ENCODE measurements around the gene ORAI3.
A peak's percentile ranks its signal among the peaks of the same experiment; 100 is the strongest.

Gene ORAI3

DNA sequence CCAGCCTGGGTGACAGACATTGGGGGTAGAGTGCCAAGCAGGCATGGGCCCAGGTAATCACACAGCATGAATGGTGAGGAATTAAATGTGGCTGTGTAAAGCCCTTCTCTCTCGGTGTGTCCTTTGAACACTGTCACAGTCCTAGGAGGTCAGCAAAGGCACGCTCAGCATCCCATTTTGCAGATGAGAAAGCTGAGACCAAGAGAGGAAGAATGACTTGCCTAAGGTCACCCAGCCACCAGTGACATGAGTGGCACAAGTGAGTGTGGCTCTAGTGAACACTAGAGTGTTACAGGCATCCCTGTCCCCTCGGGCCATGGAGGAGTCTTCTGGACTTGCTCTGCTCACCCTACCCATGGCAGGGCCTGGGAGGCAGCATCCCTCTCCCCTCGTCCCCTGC is 41.8 kb upstream of the ORAI3 start:
- Histone ChIP-seq H3K4me1 (peaks cover 51% of the 10 kb centered on the region), H3K9ac (no peak overlapping the region), H3K27me3 (no peaks in the 10 kb centered on the region), H3K9me3 (no peaks in the 10 kb centered on the region), H3K4me2 (no peak overlapping the region), H3K4me3 (no peak overlapping the region), H3K36me3 (no peaks in the 10 kb centered on the region), H4K20me1 (no peaks in the 10 kb centered on the region), H3K27ac (no peak overlapping the region)
- TF ChIP-seq Cebpa-rat (IDR thresholded peaks at IDR 0.05), result no peak

DNA sequence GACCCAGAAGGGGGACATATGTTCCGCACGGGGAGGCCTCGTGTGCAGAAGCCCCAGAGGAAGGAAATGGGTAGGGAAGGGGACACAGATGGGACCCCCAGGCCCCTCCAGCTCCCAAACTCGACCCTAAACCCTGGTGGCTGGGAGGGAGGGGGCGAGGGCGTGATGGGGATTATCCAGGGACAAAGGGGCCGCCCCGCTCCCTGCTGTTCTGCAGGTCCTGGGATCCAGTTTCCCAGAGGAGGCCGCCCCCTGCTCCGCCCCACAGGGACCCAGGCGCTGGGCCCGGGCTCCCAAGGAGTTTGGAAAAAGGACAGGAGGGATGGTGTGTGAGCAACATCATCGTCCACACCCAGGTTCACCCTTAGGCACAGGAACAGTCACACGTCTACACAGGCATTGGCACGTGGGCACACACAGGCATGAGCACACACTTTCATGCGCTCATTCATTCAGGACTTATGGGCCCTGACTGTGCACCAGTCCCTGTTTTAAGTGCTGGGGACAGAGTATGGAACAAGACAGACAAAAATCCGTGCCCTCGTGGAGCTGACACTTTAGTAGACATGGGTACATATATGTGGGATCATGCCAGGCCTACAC is 38.3 kb upstream of the ORAI3 start:
- no peak for TF ChIP-seq Cebpa-rat (IDR thresholded peaks at IDR 0.05)
- Histone ChIP-seq H3K9me3 (no peaks in the 10 kb centered on the region), H3K36me3 (no peaks in the 10 kb centered on the region), H3K9ac (peak overlapping the region; percentile 19; the same call in 1 of the 2 replicates), H3K27me3 (no peaks in the 10 kb centered on the region), H4K20me1 (no peaks in the 10 kb centered on the region), H3K27ac (peak overlapping the region; percentile 41), H3K4me2 (peak overlapping the region; percentile 54), H3K4me1 (peaks cover 45% of the 10 kb centered on the region), H3K4me3 (no peak overlapping the region)

DNA sequence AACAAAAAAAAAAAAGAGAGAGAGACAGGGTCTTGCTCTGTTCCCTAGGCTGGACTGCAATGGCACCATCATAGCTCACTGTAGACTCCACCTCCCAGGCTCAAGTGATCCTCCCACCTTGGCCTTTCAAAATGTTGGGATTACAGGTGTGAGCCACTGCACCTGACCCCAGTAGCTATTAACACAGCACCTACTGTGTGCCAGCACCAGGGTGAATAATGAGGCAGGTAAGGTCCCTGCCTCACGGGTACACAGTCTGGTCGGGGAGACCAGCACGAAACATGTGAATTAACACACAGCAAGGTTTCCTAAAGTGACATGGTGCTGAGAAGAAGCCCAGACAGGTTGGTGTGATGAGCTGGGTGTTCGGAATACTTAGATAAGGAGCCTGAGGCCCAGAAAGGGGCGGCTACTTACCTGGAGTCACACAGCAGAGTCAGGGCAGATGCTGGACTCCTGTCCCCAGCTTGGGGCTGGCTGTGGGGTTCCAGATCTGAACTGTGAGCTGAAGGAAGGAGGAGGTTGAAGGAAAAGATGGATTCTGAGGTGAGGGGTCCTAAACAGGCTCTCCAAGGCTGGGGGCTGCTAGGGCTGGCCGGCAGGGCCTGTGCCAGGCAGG is 36.0 kb upstream of the ORAI3 start:
- H4K20me1 ChIP-seq, result no peaks in the 10 kb centered on the region
- no peaks in the 10 kb centered on the region for H3K27me3 ChIP-seq
- no peaks in the 10 kb centered on the region for H3K36me3 ChIP-seq
- H3K4me3 ChIP-seq, result no peak overlapping the region
- no peak for TF ChIP-seq Cebpa-rat (IDR thresholded peaks at IDR 0.05)
- H3K9me3 ChIP-seq, result no peaks in the 10 kb centered on the region
- no peak overlapping the region for H3K4me2 ChIP-seq
- no peak overlapping the region for H3K9ac ChIP-seq
- no peak overlapping the region for H3K27ac ChIP-seq
- H3K4me1 ChIP-seq, result peaks cover 39% of the 10 kb centered on the region

DNA sequence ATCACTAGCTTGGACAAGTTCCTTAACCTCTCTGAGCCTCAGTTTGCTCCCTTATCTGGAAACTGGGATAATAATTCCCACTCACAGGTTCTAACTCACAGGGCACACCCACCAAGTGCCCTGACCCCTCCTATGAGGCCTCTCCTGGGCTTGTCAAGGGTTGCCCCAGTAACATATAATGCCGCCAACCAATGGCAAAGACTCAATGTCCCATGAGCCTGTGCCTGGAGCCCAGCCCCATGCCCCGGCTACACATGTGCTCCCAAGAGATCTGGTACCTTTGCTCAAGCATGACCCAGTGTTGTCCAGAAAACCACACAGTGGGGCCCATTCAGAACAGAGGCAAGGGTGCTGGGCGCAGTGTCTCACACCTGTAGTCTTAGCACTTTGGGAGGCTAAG is 34.0 kb upstream of the ORAI3 start:
- no peak overlapping the region for H3K4me3 ChIP-seq
- no peaks in the 10 kb centered on the region for H3K27me3 ChIP-seq
- H3K9me3 ChIP-seq, result no peaks in the 10 kb centered on the region
- no peak overlapping the region for H3K27ac ChIP-seq
- no peak overlapping the region for H3K9ac ChIP-seq
- H3K36me3 ChIP-seq, result no peaks in the 10 kb centered on the region
- H4K20me1 ChIP-seq, result no peaks in the 10 kb centered on the region
- TF ChIP-seq Cebpa-rat (IDR thresholded peaks at IDR 0.05), result no peak
- H3K4me1 ChIP-seq, result peaks cover 53% of the 10 kb centered on the region
- peak overlapping the region; percentile 69 for H3K4me2 ChIP-seq

DNA sequence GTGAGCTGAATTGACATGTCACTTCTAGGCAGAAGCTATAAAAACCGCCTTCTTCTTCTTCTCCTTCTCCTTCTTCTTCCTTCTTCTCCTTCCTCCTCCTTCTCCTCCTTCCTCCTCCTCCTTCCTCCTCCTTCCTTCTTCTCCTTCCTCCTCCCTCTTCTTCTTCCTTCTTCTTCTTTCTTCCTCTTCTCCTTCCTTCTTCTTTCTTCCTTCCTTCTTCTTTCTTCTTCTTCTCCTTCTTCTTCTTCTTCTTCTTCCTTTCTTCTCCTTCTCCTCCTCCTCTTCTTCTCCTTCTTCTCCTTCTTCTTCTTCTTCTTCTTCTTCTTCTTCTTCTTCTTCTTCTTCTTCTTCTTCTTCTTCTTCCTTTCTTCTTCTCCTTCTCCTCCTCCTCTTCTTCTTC is 30.3 kb upstream of the ORAI3 start:
- TF ChIP-seq Cebpa-rat (IDR thresholded peaks at IDR 0.05), result no peak
- Histone ChIP-seq H3K27me3 (no peaks in the 10 kb centered on the region), H3K36me3 (no peaks in the 10 kb centered on the region), H3K9me3 (no peaks in the 10 kb centered on the region), H3K4me2 (no peak overlapping the region), H4K20me1 (no peaks in the 10 kb centered on the region), H3K27ac (no peak overlapping the region), H3K9ac (no peak overlapping the region), H3K4me3 (no peak overlapping the region), H3K4me1 (peaks cover 60% of the 10 kb centered on the region)

DNA sequence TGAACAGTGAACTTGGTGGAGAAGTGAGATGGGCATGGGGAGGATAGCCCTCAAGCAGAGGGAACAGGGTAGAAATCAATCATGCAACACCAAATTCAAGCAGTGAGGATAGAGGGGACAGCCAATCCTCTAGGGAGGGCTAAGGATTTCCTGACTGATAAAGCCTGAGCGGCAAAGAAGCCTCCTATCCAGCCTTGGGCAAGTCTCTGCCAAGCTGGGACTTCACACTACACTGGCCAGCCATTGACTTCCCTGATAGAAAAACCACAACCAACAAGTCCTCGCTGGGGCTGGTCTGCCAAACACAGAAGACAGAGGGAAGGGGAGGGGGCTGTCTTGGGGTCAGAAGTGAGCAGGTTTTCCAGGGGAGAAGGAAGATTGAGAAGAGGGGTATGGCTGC is 28.0 kb upstream of the ORAI3 start:
- H3K4me1 ChIP-seq, result peaks cover 56% of the 10 kb centered on the region
- peak overlapping the region; percentile 86 for H3K4me2 ChIP-seq
- no peaks in the 10 kb centered on the region for H3K9me3 ChIP-seq
- no peaks in the 10 kb centered on the region for H3K27me3 ChIP-seq
- no peak for TF ChIP-seq Cebpa-rat (IDR thresholded peaks at IDR 0.05)
- H3K9ac ChIP-seq, result peak overlapping the region; percentile 72; the same call in 1 of the 2 replicates
- peak overlapping the region; percentile 13; the same call in 1 of the 2 replicates for H3K4me3 ChIP-seq
- peaks cover 13% of the 10 kb centered on the region for H4K20me1 ChIP-seq
- H3K27ac ChIP-seq, result peak overlapping the region; percentile 56
- H3K36me3 ChIP-seq, result no peaks in the 10 kb centered on the region; the same call in 1 of the 2 replicates

DNA sequence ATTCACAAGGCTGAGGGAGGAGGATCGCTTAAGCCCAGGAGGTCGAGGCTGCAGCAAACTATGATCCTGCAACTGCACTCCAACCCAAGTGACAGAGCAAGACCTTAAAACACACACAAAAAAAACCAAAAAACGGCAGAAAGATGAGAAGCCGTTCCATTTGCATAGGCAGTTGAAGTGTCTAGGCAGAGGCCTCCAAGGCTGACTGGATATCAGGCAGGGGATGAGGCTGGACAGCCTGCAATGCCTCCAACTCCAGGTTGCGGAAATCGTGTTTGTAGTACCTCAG is 27.5 kb upstream of the ORAI3 start:
- Histone ChIP-seq H3K27ac (peak overlapping the region; percentile 56), H3K27me3 (no peaks in the 10 kb centered on the region), H3K4me1 (peaks cover 61% of the 10 kb centered on the region), H4K20me1 (peaks cover 18% of the 10 kb centered on the region), H3K4me3 (peak overlapping the region; percentile 13; the same call in 1 of the 2 replicates), H3K4me2 (peak overlapping the region; percentile 86), H3K9ac (peak overlapping the region; percentile 72; the same call in 1 of the 2 replicates), H3K9me3 (no peaks in the 10 kb centered on the region), H3K36me3 (no peaks in the 10 kb centered on the region; the same call in 1 of the 2 replicates)
- TF ChIP-seq Cebpa-rat (IDR thresholded peaks at IDR 0.05), result no peak

DNA sequence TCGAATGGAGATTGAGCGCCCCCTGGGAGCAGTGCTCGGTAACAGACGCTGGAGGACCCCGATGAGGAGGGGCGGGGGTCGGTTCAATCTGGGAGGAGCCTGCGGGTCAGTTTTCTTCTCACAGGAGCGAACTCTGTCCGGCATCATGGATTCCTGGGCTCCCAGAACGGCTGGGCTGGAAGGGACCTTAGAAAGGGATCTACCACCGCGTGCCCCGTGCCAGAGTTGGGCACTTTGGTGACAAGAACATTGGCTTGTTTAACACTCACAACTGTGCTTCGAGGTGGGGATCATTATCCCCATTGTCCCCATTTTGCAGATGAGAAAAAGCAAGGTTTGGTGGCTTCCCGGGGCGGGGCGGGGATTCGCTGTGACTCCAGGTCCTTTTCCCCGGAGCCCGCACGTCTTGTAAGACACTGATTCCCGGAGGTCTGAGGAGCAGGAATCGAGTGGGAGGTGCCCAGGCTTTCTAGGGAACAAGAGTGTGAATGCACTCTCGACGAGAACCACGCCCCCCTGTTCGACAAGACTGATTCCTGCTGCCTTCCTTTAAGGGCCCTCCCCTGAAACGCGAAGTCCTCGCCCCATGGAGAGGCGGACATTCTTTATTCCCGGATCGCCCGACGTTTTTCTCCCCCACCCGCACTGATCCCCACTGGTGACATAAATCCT is 27.0 kb upstream of the ORAI3 start:
- Histone ChIP-seq H3K9me3 (no peaks in the 10 kb centered on the region), H3K4me2 (peak overlapping the region; percentile 86), H3K27ac (peak overlapping the region; percentile 68), H3K4me3 (peak overlapping the region; percentile 95), H3K27me3 (no peaks in the 10 kb centered on the region), H4K20me1 (peaks cover 22% of the 10 kb centered on the region), H3K9ac (peak overlapping the region; percentile 72), H3K36me3 (peaks cover 5% of the 10 kb centered on the region), H3K4me1 (peaks cover 66% of the 10 kb centered on the region)
- TF ChIP-seq Cebpa-rat (IDR thresholded peaks at IDR 0.05), result no peak

DNA sequence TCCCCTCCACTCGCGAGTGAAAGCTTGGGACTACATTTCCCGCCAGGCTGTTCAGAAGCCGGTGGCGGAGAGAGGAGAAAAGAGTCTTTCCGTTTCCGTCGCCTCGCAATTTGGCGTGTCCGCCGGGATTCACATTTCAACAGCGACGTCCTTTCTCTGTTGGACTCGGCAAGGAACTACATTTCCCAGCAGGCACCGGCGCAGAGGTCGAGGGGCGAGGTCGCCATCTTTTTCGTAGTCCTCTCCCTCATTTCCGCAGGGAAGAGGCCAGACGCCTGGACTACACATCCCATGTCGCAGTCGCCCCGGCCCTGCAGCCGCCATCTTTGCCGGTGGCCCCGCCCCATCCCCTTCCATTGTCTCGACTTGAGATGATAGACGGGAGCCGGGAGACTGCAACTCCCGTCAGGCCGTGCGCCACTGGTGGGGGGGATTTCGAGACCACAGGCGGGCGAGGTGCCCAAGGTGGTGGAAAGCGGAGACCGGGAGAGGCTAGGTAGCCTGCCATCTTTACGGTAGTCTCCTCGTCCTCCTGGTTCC is 26.4 kb upstream of the ORAI3 start:
- H3K36me3 ChIP-seq, result peaks cover 11% of the 10 kb centered on the region
- H3K27ac ChIP-seq, result peak overlapping the region; percentile 98
- no peaks in the 10 kb centered on the region for H3K27me3 ChIP-seq
- no peak for TF ChIP-seq Cebpa-rat (IDR thresholded peaks at IDR 0.05)
- peaks cover 28% of the 10 kb centered on the region for H4K20me1 ChIP-seq
- no peaks in the 10 kb centered on the region for H3K9me3 ChIP-seq
- H3K4me3 ChIP-seq, result peak overlapping the region; percentile 95
- peaks cover 72% of the 10 kb centered on the region for H3K4me1 ChIP-seq
- H3K4me2 ChIP-seq, result peak overlapping the region; percentile 86
- H3K9ac ChIP-seq, result peak overlapping the region; percentile 95

Data from BLaER1 (cell line).